ENCODE measurements around the gene MAN1C1. TPM values are rescaled to one million over a fixed set of nuclear protein-coding genes. Genes with fewer than 3 reads are reported as not detected.
A peak's percentile ranks its signal among the peaks of the same experiment; 100 is the strongest.

MAN1C1 gene
- total RNA-seq, 4 donors from 2014 or later: 5.0 to 31.1 (median 7.9) TPM

- intact Hi-C loops (cut with DNase I; ENCODE audit: low total_unique reads): no loop called here
- no peaks in the 10 kb centered on the region for H3K9me3 ChIP-seq
- H3K36me3 ChIP-seq: no peaks in the 10 kb centered on the region
- DNase-seq: peak in 1 of 2 donors; percentile 25
- no peak overlapping the region for H3K4me3 ChIP-seq
- H3K27me3 ChIP-seq: no peaks in the 10 kb centered on the region
- no peak overlapping the region for H3K27ac ChIP-seq
- TF ChIP-seq POLR2A (IDR thresholded peaks at IDR 0.05) (no peak), CTCF (IDR thresholded peaks at IDR 0.05) (no peak)
- H3K4me1 ChIP-seq: peaks cover 0 to 13% of the 10 kb centered on the region in 2 donors
Measured at GRCh38 chr1:25821630-25822091, 205.1 kb downstream of the MAN1C1 start.

- DNase-seq: no peak
- Histone ChIP-seq H3K4me3 (no peak overlapping the region), H3K36me3 (no peaks in the 10 kb centered on the region), H3K9me3 (no peaks in the 10 kb centered on the region), H3K27me3 (no peaks in the 10 kb centered on the region), H3K4me1 (peaks cover 0 to 12% of the 10 kb centered on the region in 2 donors), H3K27ac (no peak overlapping the region)
- intact Hi-C loops (cut with DNase I; ENCODE audit: low total_unique reads): no loop called here
- TF ChIP-seq CTCF (IDR thresholded peaks at IDR 0.05) (no peak), POLR2A (IDR thresholded peaks at IDR 0.05) (no peak)
Measured at GRCh38 chr1:25825605-25826004, 209.0 kb downstream of the MAN1C1 start.

- TF ChIP-seq POLR2A (IDR thresholded peaks at IDR 0.05) (no peak), CTCF (IDR thresholded peaks at IDR 0.05) (no peak)
- H3K36me3 ChIP-seq: no peaks in the 10 kb centered on the region
- intact Hi-C loops (cut with DNase I; ENCODE audit: low total_unique reads): no loop called here
Measured at GRCh38 chr1:25826571-25826970, 210.0 kb downstream of the MAN1C1 start.

GRCh38 chr1:25828491-25828890, 211.9 kb downstream of the MAN1C1 start:
- Histone ChIP-seq H3K36me3 (no peaks in the 10 kb centered on the region), H3K27me3 (no peaks in the 10 kb centered on the region), H3K9me3 (no peaks in the 10 kb centered on the region), H3K4me1 (no peaks in the 10 kb centered on the region), H3K27ac (no peak overlapping the region), H3K4me3 (no peak overlapping the region)
- TF ChIP-seq POLR2A (IDR thresholded peaks at IDR 0.05): no peak
- no peak for TF ChIP-seq CTCF (IDR thresholded peaks at IDR 0.05)
- DNase-seq: no peak
- intact Hi-C loops (cut with DNase I; ENCODE audit: low total_unique reads): no loop called here

More at GRCh38 chr1:25826571-25826970, 210.0 kb downstream of the MAN1C1 start:
- Histone ChIP-seq H3K9me3 (no peaks in the 10 kb centered on the region), H3K4me3 (no peak overlapping the region), H3K27me3 (no peaks in the 10 kb centered on the region), H3K4me1 (peaks cover 0 to 3% of the 10 kb centered on the region in 2 donors), H3K27ac (no peak overlapping the region)
- no peak for DNase-seq

GRCh38 chr1:25829046-25829445, 212.5 kb downstream of the MAN1C1 start:
- H3K9me3 ChIP-seq: no peaks in the 10 kb centered on the region
- TF ChIP-seq CTCF (IDR thresholded peaks at IDR 0.05): no peak
- TF ChIP-seq POLR2A (IDR thresholded peaks at IDR 0.05): no peak
- no peaks in the 10 kb centered on the region for H3K4me1 ChIP-seq
- no peak overlapping the region for H3K27ac ChIP-seq
- H3K27me3 ChIP-seq: no peaks in the 10 kb centered on the region
- intact Hi-C loops (cut with DNase I; ENCODE audit: low total_unique reads): no loop called here
- H3K4me3 ChIP-seq: no peak overlapping the region
- DNase-seq: no peak
- no peaks in the 10 kb centered on the region for H3K36me3 ChIP-seq

Measured in uterus (tissue), 4 donors.